ENCODE measurements around the gene SPATA17.
"Not testable (repeated sequence)": the region's sequence is repeated elsewhere in the genome, so short reads cannot be mapped to it uniquely, and the experiment has no call there.

SPATA17 gene

DNA sequence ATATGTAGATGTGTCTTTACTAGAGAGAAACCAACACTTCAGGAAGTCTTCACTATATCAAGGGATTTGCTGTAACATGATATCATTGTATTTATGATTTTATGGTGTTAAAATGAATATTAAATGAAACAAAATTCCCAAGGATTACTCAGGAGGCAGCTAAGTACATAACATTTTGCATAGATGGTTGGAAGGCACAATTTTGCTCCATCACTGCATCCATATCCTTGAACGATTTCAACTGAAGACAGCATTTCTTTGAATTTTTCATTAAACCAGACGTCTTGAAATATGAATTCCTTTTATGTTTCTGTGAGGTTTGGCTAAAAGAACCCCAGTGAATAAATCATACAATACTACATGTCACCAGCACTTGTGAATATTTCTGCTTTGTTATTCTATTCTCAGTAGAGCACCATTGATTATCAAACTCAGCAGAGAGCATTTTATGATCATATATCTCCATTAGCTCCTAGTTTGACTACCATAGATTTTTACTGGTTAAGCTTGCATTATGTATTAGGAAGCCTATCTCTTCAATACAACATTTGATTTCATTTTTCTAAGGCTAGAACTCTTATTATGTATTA is 37.3 kb downstream of the SPATA17 start:
- TF ChIP-seq, protein P1, sequence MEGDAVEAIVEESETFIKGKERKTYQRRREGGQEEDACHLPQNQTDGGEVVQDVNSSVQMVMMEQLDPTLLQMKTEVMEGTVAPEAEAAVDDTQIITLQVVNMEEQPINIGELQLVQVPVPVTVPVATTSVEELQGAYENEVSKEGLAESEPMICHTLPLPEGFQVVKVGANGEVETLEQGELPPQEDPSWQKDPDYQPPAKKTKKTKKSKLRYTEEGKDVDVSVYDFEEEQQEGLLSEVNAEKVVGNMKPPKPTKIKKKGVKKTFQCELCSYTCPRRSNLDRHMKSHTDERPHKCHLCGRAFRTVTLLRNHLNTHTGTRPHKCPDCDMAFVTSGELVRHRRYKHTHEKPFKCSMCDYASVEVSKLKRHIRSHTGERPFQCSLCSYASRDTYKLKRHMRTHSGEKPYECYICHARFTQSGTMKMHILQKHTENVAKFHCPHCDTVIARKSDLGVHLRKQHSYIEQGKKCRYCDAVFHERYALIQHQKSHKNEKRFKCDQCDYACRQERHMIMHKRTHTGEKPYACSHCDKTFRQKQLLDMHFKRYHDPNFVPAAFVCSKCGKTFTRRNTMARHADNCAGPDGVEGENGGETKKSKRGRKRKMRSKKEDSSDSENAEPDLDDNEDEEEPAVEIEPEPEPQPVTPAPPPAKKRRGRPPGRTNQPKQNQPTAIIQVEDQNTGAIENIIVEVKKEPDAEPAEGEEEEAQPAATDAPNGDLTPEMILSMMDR (IDR thresholded peaks at IDR 0.05; ENCODE audit: borderline replicate concordance, control extremely low read depth, extremely low read depth, insufficient read depth, missing control alignments) = no peak
- DNase-seq (ENCODE audit: low spot score) = no peak
- in situ Hi-C loops (cut with MboI; ENCODE audit: low sequenced_read_pairs, unreplicated experiment) = no loop called here

- TF ChIP-seq, protein P1 (IDR thresholded peaks at IDR 0.05; ENCODE audit: borderline replicate concordance, control extremely low read depth, extremely low read depth, insufficient read depth, missing control alignments) = no peak
- in situ Hi-C loops (cut with MboI; ENCODE audit: low sequenced_read_pairs, unreplicated experiment) = no loop called here
- no peak for DNase-seq (ENCODE audit: low spot score)
Measured at GRCh38 chr1:217673387-217673786, 42.2 kb downstream of the SPATA17 start.

DNA sequence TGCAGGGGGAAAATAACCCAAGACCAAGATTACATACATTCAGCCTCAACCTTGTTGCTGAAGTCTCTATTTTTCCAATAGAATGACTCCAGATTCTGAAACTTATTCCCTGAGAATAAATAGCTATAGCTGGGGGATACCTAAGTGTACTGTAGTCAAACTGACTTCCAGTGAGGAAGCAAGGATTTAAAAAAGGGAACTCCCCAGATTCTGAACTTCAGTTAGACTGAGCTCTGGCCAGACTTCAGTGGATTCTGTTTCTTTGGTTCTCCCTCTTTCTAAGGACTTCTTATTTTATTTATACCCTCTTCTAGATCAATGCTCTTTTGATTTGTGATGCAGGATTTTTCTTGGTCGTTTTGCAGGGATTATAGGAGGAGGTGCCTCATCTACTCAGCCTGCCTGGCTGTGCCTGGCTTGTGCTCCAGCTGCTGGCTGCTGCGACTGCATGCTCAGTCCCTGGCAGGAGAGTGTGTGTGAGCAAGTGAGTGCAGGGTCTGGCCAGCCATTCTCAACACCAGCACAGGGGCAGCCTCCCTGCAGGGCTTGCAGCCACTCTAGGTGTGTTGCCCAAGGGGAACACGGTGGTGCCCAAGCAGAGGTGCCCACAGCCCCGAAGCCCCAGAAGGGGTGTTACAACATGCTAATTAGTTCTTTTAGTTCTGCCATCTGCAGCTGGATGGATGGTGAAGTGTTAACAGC is 43.0 kb downstream of the SPATA17 start:
- TF ChIP-seq, protein P1 (IDR thresholded peaks at IDR 0.05; ENCODE audit: borderline replicate concordance, control extremely low read depth, extremely low read depth, insufficient read depth, missing control alignments) = no peak
- in situ Hi-C loops (cut with MboI; ENCODE audit: low sequenced_read_pairs, unreplicated experiment) = no loop called here
- DNase-seq (ENCODE audit: low spot score) = no peak

DNA sequence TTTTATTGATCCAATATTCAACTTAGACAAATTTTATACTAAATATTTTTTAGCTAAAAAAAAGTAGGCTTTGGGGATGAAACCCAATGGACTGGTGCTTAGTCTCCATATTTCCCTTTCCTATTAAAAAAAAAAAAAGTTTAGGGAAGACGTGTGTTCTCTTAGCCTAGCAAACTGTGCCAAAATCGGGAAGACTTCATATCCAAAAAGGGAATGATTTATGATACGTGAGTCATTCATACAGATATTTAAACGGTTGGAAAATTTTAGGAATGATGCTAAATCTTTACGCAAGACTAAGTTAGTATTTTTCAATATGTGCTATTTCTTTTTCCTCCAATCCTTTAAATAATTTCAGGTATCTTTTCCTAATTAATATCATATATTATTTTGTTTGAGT is 50.7 kb downstream of the SPATA17 start:
- no peak for DNase-seq (ENCODE audit: low spot score)
- in situ Hi-C loops (cut with MboI; ENCODE audit: low sequenced_read_pairs, unreplicated experiment) = no loop called here
- TF ChIP-seq, protein P1 (IDR thresholded peaks at IDR 0.05; ENCODE audit: borderline replicate concordance, control extremely low read depth, extremely low read depth, insufficient read depth, missing control alignments) = no peak

DNA sequence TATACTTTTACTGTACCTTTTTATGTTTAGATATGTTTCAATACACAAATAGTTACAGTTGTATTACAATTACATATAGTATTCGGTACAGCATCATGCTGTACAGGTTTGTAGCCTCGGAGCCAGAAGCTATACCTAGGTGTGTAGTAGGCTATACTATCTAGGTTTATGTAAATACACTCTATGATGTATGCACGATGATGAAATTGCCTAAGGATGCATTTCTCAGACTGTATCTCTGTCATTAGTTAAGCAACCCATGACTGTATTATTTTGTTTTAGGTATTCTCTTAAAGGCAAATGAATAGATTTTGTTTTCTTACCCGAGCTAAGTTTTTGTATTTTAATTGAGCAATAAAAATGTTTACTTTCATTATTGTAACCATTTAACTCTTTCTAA is 56.4 kb downstream of the SPATA17 start:
- in situ Hi-C loops (cut with MboI; ENCODE audit: low sequenced_read_pairs, unreplicated experiment) = no loop called here
- TF ChIP-seq, protein P1 (IDR thresholded peaks at IDR 0.05; ENCODE audit: borderline replicate concordance, control extremely low read depth, extremely low read depth, insufficient read depth, missing control alignments) = no peak
- no peak for DNase-seq (ENCODE audit: low spot score)

GRCh38 chr1:217696140-217696539 is 65.0 kb downstream of the SPATA17 start:
- in situ Hi-C loops (cut with MboI; ENCODE audit: low sequenced_read_pairs, unreplicated experiment); DNase-seq (ENCODE audit: low spot score): not testable (repeated sequence)

DNA sequence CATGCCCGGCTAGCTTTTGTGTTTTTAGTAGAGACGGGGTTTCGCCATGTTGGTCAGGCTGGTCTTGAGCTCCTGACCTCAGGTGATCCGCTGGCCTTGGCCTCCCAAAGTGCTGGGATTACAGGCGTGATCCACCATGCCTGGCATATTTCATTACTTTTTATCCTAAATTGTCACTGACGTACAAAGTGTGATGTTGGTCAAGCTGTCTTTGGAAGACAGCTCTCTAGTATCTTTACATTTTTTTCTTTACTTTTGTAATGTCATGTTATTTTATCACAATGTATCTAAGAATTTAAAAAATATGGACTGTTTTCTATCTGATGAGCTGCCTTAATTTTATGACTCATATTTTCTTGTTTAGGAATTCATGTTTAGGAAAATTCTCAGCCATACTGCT is 72.2 kb downstream of the SPATA17 start:
- TF ChIP-seq, protein P1 (IDR thresholded peaks at IDR 0.05; ENCODE audit: borderline replicate concordance, control extremely low read depth, extremely low read depth, insufficient read depth, missing control alignments) = no peak
- DNase-seq (ENCODE audit: low spot score) = no peak
- in situ Hi-C loops (cut with MboI; ENCODE audit: low sequenced_read_pairs, unreplicated experiment) = no loop called here
